ENCODE data around the gene EPC1.
"Not testable (repeated sequence)": the region's sequence is repeated elsewhere in the genome, so short reads cannot be mapped to it uniquely, and the experiment has no call there.

The EPC1 gene

DNA sequence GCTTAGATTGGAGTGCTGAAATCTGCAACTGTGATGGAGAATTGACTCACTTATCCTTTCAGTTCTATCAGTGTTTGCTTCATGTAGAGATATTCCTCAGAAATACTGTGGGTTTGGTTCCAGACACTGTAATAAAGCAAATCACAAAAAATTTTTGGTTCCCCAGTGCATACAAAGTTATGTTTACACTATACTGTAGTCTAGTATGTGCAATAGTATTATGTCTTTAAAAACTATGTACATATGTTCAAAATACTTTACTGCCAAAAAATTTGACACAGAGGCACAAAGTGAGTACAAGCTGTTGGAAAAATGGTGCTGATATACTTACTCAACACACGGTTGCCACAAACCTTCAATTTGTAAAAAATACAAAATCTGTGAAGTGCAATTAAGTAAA lies 112.5 kb downstream of the EPC1 start:
- no peak for DNase-seq (ENCODE audit: low spot score)

DNA sequence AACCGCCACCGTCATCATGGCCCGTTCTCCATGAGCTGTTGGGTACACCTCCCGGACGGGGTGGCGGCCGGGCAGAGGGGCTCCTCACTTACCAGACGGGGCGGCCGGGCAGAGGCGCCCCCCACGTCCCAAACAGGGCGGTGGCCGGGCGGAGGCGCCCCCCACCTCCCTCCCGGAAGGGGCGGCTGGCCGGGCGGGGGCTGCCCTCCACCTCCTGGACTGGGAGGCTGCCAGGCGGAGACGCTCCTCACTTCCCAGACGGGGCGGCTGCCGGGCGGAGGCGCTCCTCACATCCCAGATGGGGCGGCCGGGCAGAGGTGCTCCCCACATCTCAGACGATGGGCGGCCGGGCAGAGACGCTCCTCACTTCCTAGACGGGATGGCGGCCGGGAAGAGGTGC lies 113.6 kb downstream of the EPC1 start:
- DNase-seq (ENCODE audit: low spot score), result not testable (repeated sequence)

DNA sequence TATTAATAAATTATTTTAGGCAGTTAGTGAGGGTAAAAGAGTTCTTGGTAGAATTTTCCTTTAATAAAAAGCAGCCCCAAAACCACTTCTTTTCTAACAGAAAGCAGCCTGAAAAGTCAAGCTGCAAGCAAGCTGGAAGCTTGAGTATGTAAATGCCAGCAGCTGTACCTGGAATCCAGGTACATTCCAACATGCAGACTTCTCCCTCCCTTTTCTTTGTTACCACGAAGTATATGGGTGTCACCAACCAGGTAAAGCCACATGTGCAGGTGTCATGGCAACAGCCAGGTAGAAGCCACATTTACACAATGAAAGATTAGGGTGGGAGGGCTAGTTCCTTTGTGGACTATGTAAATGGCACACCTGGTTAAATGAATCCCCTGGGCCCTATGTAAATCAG lies 114.6 kb downstream of the EPC1 start:
- DNase-seq (ENCODE audit: low spot score), result no peak

DNA sequence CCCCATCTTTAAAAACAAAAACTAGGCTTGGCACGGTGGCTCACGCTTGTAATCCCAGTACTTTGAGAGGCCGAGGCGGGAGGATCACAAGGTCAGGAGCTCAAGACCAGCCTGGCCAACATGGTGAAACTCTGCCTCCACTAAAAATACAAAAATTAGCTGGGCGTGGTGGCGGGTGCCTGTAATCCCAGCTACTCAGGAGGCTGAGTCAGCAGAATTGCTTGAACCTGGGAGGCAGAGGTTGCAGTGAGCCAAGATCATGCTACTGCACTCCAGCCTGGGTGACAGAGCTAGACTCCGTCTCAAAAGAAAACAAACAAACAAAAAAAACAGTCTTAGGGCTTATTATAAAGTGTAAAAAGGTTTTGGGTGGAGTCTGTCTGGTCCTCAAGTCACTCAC lies 117.2 kb downstream of the EPC1 start:
- not testable (repeated sequence) for DNase-seq (ENCODE audit: low spot score)

DNA sequence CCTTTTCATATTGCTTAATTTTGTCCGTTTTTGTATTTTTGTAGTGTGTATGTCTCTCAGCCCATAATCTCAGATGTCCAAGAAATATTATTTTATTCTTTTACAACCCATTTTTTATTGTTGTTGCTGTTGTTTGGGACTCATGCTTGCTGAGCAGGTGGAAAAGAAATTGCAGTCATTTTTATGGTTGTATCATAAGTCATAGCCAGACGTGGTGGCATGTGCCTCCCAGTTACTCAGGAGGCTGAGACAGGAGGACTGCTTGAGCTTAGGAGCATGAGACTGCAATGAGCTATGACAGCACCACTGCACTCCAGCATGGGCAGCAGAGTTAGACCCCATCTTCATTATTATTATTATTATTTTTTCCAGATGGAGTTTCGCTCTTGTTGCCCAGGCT lies 117.8 kb downstream of the EPC1 start:
- DNase-seq (ENCODE audit: low spot score), result no peak

DNA sequence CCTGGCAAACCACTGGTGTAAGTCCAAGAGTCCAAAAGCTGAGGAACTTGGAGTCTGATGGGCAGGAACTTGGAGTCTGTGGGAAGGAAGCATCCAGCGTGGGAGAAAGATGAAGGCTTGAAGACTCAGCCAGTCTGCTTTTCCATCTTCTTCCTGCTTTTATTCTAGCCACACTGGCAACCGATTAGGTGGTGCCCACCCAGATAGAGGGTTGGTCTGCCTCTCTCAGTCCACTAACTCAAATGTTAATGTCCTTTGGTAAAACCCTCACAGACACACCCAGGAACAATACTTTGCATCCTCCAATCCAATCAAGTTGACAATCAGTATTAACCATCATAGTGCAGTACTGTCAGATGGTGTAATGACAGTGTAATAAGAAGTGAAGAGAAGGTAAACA lies 119.2 kb downstream of the EPC1 start:
- no peak for DNase-seq (ENCODE audit: low spot score)

DNA sequence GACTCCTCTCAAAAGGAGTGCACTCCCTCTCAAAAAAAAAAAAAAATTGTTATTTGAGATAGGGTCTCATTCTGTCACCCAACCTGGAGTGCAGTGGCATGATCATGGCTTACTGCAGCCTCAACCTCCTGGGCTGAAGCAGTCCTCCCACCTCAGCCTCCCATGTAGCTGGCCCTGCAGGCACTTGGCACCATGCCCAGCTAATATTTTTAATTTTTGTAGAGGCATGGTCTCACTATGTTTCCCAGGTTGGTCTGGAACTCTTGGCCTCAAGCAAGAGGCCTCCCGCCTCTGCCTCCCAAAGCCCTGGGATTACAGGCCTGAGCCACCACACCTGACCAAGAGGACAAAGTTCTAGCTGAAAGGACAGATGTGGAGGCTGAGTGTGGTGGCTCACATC lies 120.3 kb downstream of the EPC1 start:
- DNase-seq (ENCODE audit: low spot score), result no peak

DNA sequence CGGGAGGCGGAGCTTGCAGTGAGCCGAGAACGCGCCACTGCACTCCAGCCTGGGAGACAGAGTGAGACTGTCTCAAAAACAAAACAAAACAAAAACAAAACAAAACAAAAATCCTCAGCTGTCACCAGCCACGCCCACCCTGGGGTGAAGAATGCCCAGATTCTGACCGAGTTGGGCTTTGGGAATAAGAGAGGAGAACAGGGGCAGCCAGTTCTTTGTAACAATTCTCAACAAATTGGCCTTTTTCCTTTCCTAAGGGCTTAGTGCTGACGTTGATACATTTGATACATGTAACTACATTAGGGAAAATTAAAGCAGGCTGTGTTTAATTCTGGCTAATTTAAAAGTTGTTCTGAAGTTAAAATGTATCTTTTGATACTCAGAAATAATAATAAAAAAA lies 121.0 kb downstream of the EPC1 start:
- no peak for DNase-seq (ENCODE audit: low spot score)

DNA sequence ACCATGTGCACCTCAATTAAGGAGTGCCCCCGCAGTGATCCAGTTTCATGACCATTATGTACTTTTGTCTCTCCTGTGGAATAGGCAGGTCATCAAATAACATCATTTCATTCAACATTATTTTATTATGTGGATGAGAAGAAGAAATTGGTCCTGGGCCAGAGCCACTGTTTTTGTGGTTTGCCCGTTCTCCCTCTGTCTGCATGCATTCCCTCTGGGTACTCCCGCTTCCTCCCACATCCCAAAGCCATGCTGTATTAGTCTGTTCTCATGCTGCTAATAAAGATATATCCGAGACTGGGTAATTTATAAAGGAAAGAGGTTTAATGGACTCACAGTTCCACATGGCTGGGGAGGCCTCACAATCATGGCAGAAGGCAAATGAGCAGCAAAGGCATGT lies 124.6 kb downstream of the EPC1 start:
- not testable (repeated sequence) for DNase-seq (ENCODE audit: low spot score)

DNA sequence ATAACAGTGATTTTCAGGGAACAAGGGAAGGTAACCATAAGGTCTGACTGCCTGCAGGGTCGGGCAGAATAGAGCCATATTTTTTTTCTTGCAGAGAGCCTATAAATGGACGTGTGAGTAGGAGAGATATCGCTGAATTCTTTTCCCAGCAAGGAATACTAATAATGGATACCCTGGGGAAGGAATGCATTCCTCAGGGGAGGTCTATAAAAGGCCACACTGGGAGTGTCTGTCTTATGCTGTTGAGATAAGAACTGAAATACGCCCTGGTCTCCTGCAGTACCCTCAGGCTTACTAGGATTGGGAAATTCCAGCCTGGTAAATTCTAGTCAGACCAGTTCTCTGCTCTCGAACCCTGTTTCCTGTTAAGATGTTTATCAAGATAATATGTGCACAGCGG lies 127.8 kb downstream of the EPC1 start:
- DNase-seq (ENCODE audit: low spot score), result not testable (repeated sequence)

DNA sequence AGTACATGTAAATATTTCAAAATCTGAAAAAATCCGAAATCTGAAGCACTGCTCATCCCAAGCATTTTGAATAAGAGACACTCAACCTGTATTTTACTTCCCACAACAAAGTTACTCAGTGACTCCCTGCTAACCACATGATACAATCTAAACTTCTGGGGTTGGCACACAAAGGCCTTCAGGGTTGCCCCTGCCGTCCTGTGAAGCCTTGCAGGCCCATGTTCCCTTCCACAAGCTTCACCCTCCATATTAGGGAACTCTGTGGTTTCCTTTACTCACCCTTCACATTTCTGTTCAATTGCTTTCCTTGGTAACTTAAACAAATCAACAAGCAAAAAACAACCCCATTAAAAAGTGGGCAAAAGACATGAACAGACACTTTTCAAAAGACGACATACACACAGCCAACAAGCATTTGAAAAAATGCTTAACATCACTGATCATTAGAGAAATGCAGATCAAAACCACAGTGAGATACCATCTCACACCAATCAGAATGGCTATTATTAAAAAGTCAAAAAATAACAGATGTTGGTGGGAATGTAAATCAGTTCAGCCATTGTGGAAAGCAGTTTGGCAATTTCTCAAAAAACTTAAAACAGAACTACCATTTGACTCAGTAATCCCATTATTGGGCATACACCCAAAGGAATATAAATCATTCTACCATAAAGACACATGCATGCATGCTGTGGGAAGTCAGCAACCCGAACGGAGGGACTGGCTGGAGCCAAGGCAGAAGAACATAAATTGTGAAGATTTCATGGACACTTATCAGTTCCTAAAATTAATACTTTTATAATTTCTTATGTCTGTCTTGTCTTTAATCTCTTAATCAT lies 128.5 kb downstream of the EPC1 start:
- DNase-seq (ENCODE audit: low spot score), result not testable (repeated sequence)

Small RNAs within 50 kb of the gene (small RNA-seq; reads per million reads assigned to genes)
- 0 reads per million in 2 experiments for gene RNU6-1244P

Data from SK-N-DZ (cell line).